GM21381 (cell line): ENCODE measurements around the gene MYH14.

Experiments used
- ATAC-seq: cut with Tn5 transposase; IDR thresholded peaks from one replicate; pipeline ENCODE4 v1.9.1; 2021; ENCODE audit warnings: mild to moderate bottlenecking, moderate library complexity; ENCODE audit not compliant: unreplicated experiment

MYH14 gene

DNA sequence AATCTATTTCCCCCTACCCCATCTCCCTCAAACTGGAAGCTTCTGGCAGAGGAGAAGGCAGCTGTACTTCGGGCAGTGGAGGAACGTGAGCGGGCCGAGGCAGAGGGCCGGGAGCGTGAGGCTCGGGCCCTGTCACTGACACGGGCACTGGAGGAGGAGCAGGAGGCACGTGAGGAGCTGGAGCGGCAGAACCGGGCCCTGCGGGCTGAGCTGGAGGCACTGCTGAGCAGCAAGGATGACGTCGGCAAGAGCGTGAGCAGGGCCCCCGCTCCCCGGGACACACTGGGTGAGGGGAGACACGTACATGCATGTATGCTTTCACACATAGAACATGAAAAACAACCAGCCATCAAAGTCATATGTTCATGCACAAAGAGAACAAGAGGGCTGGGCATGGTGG, 83.0 kb downstream of the MYH14 start:
- ATAC-seq: no peak

DNA sequence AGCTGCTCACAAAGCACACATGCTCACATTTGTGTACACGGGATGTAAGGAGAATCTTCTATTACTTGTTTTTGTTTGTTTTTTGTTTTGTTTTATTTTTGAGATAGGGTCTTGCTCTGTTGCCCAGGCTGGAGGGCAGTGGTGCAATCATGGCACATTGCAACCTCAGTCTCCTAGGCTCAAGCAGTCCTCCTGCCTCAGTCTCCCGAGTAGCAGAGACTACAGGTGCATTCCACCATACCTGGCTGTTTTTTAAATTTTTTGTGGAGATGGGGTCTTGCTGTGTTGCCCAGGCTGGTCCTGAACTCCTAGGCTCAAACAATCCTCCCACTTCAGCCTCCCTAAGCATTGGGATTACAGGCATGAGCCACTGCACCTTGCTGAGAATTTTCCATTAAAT, 83.9 kb downstream of the MYH14 start:
- no peak for ATAC-seq

GRCh38 chr19:50288954-50289353, 85.5 kb downstream of the MYH14 start:
- ATAC-seq: no peak

DNA sequence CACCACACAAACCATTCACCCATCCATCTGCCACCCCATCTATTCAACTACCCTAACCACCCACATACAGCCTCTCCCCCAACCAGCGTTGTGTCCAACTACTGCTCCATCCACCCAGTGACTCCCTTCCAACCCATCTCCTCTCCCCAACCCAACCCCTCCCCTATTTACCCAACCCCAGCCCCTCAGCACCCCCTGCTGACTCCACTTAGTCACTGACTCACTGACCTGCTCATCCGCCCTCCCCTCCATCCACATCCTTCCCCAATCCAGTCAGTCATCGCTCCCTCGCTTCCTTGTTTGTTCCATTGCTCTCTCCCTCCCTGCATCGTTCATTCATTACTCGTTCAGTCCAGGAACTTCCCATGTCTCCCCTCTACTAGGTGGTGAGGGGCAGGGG, 86.6 kb downstream of the MYH14 start:
- no peak for ATAC-seq

DNA sequence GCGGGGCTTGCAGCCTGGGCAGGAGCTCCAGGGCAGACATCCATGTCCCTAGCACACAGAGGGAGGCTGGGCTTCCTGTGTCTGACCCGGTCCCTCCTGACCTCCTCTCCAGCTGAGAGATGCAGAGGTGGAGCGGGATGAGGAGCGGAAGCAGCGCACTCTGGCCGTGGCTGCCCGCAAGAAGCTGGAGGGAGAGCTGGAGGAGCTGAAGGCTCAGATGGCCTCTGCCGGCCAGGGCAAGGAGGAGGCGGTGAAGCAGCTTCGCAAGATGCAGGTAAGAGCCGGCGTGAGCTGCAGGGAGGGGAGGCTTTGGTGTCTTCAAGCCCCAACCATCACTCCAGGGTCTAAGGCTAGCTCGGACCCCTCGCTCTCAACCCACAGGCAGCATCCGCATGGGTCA, 87.4 kb downstream of the MYH14 start:
- ATAC-seq: no peak

GRCh38 chr19:50292216-50292827, 88.9 kb downstream of the MYH14 start:
- ATAC-seq: no peak

DNA sequence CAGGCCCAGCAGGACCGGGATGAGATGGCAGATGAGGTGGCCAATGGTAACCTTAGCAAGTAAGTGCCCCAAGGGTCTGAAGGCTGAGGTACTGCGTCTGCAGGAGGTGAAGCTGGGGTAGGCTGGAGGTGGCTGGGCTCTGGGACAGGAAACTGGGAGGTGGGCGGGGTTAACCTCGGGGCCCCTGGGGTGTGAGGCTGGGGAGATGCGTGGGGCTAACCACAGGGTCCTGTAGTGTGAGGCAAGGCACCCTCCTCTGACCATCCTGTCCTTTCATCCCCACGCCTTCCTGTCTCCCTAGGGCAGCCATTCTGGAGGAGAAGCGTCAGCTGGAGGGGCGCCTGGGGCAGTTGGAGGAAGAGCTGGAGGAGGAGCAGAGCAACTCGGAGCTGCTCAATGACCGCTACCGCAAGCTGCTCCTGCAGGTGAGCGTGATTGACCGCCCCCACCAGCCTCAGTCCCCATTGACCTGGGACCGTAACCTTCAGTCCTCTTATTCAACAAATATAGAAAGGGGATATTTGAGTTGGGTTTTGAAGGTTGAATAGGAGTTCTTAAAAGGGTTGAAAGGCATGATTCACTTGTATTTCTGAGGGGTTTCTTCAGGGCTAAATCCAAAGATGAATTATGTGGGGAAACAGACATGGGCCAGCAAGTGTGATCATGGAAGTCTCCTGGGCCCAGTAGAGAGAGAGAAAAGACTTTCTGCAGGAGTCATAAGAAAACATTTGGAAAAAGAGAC, 90.0 kb downstream of the MYH14 start:
- ATAC-seq: no peak

DNA sequence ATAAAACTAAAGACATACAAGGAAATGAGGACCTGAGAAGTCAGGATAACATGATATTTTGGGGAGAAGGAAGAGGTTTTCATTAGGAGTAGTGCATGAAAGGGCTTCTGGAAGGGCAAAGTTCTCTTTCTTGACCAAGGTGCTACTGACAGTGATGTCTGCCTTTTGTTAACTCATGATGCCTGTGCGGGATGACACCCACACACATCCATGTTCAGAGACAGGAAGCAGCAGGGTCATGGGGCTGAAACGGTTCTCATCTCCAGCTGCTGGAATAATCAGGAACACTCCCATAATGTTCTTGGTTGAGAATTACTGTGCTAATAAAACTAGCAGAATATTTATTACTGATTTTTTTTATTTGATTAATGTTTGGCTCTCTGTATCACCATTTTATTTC, 96.6 kb downstream of the MYH14 start:
- no peak for ATAC-seq

GRCh38 chr19:50300814-50301606, 97.6 kb downstream of the MYH14 start:
- no peak for ATAC-seq

- ATAC-seq: no peak
These were observed 98.2 kb downstream of the MYH14 start for GRCh38 chr19:50301607-50301971.

DNA sequence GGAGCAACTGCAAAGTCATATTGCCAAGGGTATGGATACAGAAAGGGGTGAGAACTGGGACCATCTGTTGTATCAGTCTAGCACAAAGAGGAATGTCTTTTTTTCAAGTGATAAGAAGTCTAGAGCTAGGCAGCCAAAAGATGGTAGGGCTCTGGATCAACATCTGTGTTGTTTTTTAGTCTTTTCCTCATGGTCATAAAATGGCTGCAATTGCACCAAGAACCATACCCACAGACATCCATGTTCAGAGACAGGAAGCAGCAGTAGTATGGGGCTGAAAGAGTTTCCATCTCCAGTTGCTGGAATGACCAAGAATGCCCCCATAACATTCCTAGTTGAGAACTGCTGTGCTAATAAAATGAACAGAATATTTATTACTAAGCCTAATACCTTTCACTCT, 100.1 kb downstream of the MYH14 start:
- no peak for ATAC-seq

DNA sequence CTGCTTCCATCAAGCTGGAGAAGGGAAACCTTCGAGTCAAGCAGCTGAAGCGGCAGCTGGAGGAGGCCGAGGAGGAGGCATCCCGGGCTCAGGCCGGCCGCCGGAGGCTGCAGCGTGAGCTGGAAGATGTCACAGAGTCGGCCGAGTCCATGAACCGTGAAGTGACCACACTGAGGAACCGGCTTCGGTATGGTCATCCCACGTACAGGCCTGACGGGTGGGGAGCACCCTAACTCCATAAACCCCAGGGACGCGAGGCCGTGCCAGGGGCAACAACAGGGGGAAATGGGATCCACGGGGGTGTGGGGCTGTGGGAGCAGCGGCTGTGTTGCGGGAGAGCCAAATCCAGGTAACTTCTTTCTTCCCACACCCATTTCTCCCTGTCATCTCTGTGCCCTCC, 105.6 kb downstream of the MYH14 start:
- no peak for ATAC-seq

DNA sequence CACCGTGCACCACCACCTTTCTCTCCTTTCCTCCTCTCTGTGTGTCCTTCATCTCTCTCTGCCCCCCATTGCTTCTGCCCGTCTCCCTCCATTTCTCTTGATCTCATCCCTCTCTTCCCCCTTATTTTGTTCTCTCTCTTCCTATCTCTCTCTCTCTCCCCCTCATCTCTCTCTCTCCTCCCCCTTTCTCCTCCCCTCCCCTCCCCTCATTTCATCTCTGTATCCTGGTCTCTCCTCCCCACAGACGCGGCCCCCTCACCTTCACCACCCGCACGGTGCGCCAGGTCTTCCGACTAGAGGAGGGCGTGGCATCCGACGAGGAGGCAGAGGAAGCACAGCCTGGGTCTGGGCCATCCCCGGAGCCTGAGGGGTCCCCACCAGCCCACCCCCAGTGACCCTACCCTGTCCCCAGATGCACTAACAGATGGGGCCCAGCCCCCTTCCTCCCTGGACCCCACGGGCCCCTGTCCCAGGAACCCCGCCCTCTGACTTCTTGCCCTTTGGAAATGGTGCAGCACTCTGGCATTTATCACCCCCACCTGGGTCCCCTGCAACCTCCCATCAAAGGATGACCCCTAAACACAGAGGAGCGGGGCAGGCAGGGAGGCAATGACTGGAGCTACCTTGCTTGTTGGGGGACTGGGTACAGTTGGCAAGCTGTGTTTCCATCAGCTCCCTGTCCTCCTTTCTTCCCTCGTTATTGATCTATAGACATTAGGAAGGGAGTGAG, 106.1 kb downstream of the MYH14 start:
- no peak for ATAC-seq

DNA sequence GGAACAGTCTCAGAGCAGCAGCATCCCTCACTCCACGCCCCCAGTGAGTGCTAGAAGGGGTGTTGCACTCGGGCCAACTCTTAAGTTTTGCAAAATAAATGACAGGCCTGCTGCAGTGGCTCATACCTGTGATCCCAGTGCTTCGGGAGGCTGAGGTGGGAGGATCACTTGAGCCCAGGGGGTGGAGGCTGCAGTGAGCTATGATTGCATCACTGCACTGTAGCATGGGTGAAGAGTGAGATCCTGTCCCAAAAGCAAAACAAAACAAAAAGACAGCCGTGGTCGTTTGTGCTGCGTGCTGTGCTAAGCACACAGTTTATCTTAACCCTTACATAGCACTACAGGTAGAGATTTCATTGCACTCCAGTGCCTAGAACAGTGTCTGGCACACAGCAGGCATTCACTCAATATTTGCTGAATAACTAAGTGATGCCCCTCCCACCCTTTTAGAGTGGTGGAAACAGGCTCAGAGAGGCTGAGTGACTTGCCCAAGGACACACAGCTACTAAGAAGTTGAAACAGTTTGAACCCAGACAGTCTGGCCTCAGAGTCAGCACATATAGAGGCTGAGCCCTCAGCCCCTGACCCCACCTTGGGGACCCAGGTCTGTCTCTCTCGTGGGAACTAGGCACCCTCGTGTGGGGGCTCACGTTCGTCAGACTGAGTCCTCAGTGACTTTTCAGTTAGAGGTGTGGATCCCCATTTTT, 107.5 kb downstream of the MYH14 start:
- ATAC-seq: no peak

DNA sequence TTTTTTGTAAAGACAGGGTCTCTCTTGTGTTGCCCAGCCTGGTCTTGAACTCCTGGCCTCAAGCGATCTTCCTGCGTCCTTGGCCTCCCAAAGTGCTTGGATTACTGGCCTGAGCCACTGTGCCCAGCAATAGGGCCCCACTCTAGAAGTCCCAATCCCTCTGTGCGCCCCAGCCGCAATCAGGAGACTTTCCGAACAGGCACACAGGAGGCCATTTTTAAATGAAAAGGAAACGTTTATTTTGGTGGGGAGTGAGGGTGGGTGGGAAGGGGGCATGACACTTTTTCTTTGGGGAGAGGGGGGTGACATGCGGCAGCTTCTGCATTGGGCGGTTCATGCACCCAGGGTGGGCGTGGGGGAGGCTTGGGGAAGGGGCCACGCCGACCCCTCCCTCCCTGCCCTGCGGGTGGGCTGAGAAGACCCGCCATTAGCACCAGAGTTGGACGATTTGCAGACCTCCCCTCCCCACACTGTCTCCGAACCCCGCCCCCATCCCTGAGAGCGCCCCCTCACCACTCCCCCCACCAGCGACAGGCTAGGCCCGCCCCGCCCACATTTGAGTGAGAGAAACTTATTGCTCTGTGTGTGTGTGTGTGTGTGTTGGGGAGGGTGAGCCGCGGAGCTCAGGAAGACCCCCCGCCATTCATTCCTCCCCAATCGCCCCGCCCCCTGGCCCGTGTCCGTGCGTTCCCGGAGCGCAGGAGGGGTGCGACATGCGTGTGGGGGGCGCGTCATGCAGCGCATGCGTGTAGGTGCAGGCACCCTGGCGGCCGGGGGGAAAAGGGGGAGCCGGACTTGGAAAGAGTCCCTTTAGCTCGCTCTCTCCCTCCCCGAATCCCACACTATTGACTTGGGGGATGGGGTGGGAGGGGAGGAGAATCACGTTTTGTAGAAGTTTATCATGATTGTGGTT, 108.6 kb downstream of the MYH14 start:
- ATAC-seq: no peak

- no peak for ATAC-seq
These were observed 109.8 kb downstream of the MYH14 start for GRCh38 chr19:50312967-50313811.

DNA sequence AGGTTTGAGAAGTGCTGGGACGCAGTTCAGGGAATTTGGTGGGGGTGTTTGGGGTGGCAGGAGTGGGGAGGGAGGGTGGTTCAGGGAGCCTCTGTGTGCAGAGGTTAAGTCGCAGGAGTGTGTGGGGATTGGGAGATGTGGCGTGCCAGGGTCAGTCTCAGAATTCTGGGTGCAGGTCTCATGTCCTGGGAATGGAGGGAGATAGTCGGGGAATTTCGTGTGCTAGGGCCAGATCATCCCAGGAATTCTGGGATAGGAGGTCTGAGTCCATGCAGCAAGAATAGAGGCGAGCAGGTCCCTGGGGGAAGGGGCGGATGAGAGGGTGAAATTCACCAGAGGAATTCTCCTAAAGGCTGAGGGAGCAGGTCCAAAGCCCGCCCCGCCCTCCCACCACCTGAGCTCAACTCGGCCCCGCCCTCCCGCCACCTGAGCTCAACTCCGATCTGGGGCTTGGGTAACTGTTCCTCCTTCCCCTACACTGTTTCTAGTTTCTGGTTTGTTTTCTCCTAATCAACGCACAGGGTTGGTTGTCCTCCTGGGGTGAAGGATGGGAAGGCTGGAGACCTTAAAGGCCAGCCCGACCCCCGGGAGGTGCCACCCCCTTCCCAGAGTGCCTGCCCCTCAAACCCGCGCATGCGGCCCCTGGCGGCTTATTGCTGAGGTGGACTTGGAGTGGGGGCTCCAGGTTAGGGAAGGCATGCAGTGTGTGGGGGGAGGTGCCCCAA, 110.6 kb downstream of the MYH14 start:
- ATAC-seq: no peak
